ENCODE results near the gene MSI2.

Gene MSI2

DNA sequence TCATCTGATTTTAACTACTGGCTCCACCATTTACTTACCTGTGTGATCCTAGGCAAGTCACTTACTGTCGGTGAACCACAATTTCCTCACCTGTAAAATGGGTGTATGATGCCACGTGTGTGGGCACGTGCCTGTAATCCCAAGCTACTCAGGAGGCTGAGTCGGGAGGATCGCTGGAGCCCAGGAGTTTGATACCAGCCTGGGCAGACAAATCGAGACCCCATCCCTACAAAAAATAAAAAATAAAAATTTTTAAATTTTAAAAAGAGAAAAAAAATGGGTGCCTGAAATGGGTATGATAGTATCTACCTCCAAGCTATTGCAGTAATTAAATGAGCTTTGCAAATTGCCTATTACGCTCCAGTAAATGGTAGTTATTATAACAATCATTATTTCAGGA lies 263.5 kb downstream of the MSI2 start:
- no peak for DNase-seq
- TF ChIP-seq, protein P1, sequence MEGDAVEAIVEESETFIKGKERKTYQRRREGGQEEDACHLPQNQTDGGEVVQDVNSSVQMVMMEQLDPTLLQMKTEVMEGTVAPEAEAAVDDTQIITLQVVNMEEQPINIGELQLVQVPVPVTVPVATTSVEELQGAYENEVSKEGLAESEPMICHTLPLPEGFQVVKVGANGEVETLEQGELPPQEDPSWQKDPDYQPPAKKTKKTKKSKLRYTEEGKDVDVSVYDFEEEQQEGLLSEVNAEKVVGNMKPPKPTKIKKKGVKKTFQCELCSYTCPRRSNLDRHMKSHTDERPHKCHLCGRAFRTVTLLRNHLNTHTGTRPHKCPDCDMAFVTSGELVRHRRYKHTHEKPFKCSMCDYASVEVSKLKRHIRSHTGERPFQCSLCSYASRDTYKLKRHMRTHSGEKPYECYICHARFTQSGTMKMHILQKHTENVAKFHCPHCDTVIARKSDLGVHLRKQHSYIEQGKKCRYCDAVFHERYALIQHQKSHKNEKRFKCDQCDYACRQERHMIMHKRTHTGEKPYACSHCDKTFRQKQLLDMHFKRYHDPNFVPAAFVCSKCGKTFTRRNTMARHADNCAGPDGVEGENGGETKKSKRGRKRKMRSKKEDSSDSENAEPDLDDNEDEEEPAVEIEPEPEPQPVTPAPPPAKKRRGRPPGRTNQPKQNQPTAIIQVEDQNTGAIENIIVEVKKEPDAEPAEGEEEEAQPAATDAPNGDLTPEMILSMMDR (IDR thresholded peaks at IDR 0.05; ENCODE audit: low read depth, low read length): no peak
- no peaks in the 10 kb centered on the region; the same call in 1 of the 2 replicates for H3K36me3 ChIP-seq
- H3K27ac ChIP-seq: peak overlapping the region; percentile 98
- no peak overlapping the region for H3K4me3 ChIP-seq (ENCODE audit: low read depth, low read length)
- no peaks in the 10 kb centered on the region for H3K27me3 ChIP-seq (ENCODE audit: insufficient read depth, low read depth, severe bottlenecking)
- H3K9me3 ChIP-seq (ENCODE audit: severe bottlenecking): no peaks in the 10 kb centered on the region

DNA sequence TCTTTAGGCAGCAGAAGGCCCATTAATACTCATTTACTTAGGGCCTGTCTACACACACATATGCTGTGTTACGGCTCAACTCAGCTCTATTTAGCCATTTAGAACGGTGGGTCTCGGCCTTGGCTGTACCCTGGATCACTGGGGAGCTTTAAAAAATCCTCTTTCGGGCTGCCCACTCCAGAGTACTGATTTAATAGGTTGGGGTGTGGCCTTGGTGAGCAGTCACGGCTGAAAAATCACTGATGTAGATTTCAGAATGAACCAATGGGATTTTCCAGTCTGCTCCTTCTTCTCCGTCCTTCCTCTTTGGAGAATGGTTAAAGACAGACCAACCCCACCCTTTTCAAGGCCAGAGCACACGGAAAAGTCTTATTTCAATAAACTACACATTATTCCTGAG lies 265.3 kb downstream of the MSI2 start:
- peak; percentile 96 for DNase-seq
- TF ChIP-seq, protein P1 (IDR thresholded peaks at IDR 0.05; ENCODE audit: low read depth, low read length): no peak
- Histone ChIP-seq H3K36me3 (peaks cover 12% of the 10 kb centered on the region), H3K9me3 (ENCODE audit: severe bottlenecking) (no peaks in the 10 kb centered on the region), H3K27ac (peak overlapping the region; percentile 98), H3K4me3 (ENCODE audit: low read depth, low read length) (no peak overlapping the region; the same call in 1 of the 2 replicates), H3K27me3 (ENCODE audit: insufficient read depth, low read depth, severe bottlenecking) (no peaks in the 10 kb centered on the region)

DNA sequence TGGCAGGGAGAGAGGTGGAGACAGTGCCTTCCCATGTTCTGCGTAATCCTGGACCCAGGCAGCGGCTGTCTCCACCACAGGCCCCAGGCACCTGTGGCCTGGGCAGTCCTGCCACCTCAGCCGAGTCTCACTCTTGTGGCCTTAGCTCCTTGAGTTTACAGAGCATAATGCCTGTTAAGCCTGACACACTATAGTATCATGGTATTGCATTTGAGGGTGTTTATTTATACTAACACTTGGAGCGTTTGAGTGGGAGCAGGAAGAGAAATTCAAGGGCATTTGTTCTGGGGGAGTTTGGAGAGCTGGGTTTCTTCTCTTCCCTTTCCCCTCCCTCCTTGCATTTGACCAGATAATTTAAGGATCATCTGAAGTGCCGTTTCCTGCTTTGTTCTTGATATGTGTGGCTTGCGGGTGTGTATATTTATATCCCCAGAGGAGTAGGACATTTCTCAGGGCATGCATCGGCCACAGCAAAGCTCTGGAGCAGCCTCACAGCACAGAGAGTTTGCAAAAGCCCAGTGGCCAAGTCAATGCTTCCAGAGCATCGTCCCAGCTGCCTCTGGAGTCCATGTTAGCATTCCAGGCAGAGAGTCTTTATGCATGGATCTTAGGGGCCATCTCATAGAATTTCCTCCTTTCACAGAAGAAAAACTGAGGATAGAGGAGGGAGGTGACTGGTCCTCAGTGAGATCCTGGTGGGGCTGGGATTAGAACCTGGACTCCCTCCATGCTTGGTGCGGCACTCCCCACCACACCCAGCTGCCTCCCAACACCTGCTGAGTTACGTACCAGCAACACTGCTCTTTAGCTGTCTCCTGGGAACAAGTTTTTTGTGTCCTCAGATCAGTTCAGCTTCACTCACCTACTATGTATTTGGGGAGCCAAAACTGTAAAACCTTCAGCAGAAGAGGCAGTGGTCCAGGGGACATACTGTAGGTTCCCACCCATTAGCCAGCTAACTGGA lies 266.0 kb downstream of the MSI2 start:
- Histone ChIP-seq H3K4me3 (ENCODE audit: low read depth, low read length) (peak overlapping the region; percentile 6; the same call in 1 of the 2 replicates), H3K27ac (peak overlapping the region; percentile 98), H3K36me3 (peaks cover 14% of the 10 kb centered on the region), H3K27me3 (ENCODE audit: insufficient read depth, low read depth, severe bottlenecking) (no peaks in the 10 kb centered on the region), H3K9me3 (ENCODE audit: severe bottlenecking) (no peaks in the 10 kb centered on the region)
- DNase-seq: peak; percentile 81
- TF ChIP-seq, protein P1 (IDR thresholded peaks at IDR 0.05; ENCODE audit: low read depth, low read length): no peak

DNA sequence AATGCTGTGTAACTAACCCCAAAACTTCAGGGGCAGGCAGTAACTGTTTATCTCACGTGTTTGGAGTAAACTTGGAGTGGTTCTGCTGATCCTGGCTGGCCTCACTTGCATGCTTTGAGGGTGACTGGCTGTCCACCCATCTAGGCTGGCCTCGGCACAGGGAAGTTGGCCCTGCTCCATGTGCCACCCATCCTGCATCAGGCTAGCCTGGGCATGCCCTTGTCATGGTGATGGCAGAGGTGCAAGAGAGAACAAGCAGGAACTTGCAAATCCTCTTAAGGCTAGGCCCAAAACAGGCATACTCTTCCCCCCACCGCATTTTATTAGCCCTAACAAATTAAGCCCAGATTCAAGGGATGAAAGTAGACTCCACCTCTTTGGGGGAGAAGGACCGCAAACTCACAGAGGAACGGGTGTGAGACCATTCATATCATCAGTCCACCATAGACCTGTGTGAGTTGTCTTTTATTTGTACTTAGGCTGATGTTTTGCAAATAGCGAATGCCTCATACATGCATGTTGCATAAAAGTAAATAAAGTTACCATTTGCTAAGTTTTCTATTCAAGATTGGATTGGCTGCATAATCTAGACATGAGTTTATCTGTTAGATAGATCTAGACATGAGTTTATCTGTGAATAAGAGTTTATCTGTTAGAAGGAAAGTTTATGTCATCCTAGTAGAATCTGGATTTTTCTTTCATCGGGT lies 267.8 kb downstream of the MSI2 start:
- Histone ChIP-seq H3K9me3 (ENCODE audit: severe bottlenecking) (no peaks in the 10 kb centered on the region), H3K4me3 (ENCODE audit: low read depth, low read length) (peak overlapping the region; percentile 48), H3K27me3 (ENCODE audit: insufficient read depth, low read depth, severe bottlenecking) (no peaks in the 10 kb centered on the region), H3K36me3 (peaks cover 24% of the 10 kb centered on the region), H3K27ac (peak overlapping the region; percentile 98)
- DNase-seq: peak; percentile 93
- TF ChIP-seq, protein P1 (IDR thresholded peaks at IDR 0.05; ENCODE audit: low read depth, low read length): no peak

DNA sequence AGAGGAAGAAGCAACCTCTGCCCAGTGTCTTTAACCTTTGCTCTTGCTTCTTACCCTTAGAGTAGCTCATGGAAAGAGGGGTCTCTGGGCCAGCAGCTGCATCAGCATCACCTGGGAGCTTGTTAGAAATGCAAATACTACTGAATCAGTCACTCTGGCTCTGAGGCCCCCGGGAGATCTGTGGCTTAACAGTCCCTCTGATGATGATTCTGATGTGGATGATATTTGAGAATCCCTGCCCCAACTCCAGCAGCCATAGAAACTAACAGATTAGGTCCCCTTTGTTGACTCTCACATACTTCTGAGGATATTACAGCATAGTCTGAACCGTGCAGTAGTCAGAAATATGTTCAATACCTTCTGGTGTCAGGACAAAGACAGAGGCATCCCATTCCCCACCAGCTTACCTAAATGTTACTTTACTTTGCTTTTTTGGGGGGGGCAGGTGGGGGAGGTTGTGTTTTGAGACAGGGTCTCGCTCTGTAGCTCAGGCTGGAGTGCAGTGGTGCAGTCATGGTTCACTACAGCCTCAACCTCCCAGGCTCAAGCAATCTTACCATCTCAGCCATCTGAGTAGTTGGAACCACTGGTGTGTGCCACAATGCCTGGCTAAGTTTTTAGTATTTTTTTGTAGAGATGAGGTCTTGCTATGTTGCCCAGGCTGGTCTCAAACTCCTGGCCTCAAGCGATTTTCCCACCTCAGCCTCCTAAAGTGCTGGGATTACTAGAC lies 268.7 kb downstream of the MSI2 start:
- H3K27me3 ChIP-seq (ENCODE audit: insufficient read depth, low read depth, severe bottlenecking): no peaks in the 10 kb centered on the region
- H3K9me3 ChIP-seq (ENCODE audit: severe bottlenecking): no peaks in the 10 kb centered on the region
- DNase-seq: no peak
- H3K36me3 ChIP-seq: peaks cover 32% of the 10 kb centered on the region
- H3K27ac ChIP-seq: peak overlapping the region; percentile 98
- TF ChIP-seq, protein P1 (IDR thresholded peaks at IDR 0.05; ENCODE audit: low read depth, low read length): no peak
- H3K4me3 ChIP-seq (ENCODE audit: low read depth, low read length): peak overlapping the region; percentile 48
